Activated CD4-positive, alpha-beta T cell treated with anti-CD3 and anti-CD28 coated beads, Interleukin-2, amount 10 ng/mL, durations not matched to agents 24 days and 14 days (primary cell): ENCODE results near the gene ZKSCAN1. TPM values are rescaled to one million over a fixed set of nuclear protein-coding genes. Genes with fewer than 3 reads are reported as not detected.

Experiments used
- DNase-seq: peaks from one replicate; pipeline ENCODE4 v3.0.0; 2022
- H3K27ac Mint-ChIP-seq: one replicate; pipeline ENCODE4 v1.8.0; 2022; ENCODE audit warnings: mild to moderate bottlenecking, mixed read lengths
- H3K27me3 Mint-ChIP-seq: one replicate; pipeline ENCODE4 v1.8.0; 2022; ENCODE audit warnings: mixed read lengths
- H3K36me3 Mint-ChIP-seq: one replicate; pipeline ENCODE4 v1.8.0; 2022; ENCODE audit warnings: low read depth, mild to moderate bottlenecking, mixed read lengths
- H3K4me1 Mint-ChIP-seq: one replicate; pipeline ENCODE4 v1.8.0; 2021; ENCODE audit warnings: mixed read lengths
- H3K4me3 Mint-ChIP-seq: one replicate; pipeline ENCODE4 v1.8.0; 2022; ENCODE audit warnings: mild to moderate bottlenecking, moderate library complexity, mixed read lengths
- H3K9me3 Mint-ChIP-seq: one replicate; pipeline ENCODE4 v1.8.0; 2021; ENCODE audit warnings: mixed read lengths
- intact Hi-C: fragments of 100-400 bp; cut with micrococcal nuclease; formaldehyde crosslinking; loops from one replicate; pipeline ENCODE4 v1.15.1; 2023
- total RNA-seq: library from RNA; stranded (reverse); gene quantifications from 2 replicates; pipeline ENCODE4 v1.2.3, GENCODE V29; 2022

ZKSCAN1 gene
- total RNA-seq, 1 donor from 2014 or later = 54.8 TPM

DNA sequence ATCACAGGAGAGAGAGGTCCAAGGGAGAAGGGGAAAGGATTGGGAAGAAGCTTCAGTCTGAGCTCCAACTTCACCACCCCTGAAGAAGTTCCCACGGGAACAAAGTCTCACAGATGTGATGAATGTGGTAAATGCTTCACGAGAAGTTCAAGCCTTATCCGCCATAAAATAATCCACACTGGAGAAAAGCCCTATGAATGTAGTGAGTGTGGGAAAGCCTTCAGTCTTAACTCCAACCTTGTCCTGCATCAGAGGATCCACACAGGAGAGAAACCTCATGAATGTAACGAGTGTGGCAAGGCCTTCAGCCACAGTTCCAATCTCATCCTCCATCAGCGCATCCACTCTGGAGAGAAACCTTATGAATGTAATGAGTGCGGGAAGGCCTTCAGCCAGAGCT is 18.1 kb downstream of the ZKSCAN1 start:
- peaks cover 70% of the 10 kb centered on the region for H3K36me3 Mint-ChIP-seq
- no peaks in the 10 kb centered on the region for H3K4me1 Mint-ChIP-seq
- intact Hi-C loops = no loop called here
- no peak for DNase-seq
- no peaks in the 10 kb centered on the region for H3K9me3 Mint-ChIP-seq
- no peak overlapping the region for H3K4me3 Mint-ChIP-seq
- H3K27me3 Mint-ChIP-seq = no peaks in the 10 kb centered on the region
- H3K27ac Mint-ChIP-seq = no peak overlapping the region

DNA sequence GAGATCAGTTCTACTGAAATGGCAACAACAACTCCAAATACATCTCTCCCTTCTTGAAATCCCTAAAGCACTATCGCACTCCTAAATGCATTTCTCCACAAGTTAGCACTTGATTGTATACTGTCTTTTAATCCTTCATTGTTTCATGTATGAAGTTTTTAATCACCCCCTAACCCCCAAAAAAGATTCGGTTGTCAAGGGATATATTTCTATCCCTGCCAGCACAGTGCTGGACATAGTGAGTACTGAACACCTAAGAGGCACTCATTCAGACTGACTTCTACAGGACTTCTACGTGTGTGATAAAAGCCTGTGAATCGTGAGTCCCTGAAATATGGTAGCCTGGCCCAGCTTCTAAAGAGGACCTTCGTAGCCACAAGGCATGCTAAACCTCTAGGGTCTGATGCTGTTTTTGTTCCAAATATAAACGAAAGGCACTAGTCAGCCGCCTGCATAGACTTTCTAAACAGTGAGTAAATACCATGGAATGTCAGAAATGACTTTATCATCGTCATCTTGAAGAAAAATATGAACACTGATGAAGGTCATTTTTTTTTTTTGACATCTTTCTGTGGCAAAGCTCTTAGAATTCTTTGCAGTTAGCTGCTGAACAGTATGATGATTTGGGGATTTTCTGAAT is 19.6 kb downstream of the ZKSCAN1 start:
- no peak overlapping the region for H3K4me3 Mint-ChIP-seq
- H3K27me3 Mint-ChIP-seq = no peaks in the 10 kb centered on the region
- peaks cover 66% of the 10 kb centered on the region for H3K36me3 Mint-ChIP-seq

DNA sequence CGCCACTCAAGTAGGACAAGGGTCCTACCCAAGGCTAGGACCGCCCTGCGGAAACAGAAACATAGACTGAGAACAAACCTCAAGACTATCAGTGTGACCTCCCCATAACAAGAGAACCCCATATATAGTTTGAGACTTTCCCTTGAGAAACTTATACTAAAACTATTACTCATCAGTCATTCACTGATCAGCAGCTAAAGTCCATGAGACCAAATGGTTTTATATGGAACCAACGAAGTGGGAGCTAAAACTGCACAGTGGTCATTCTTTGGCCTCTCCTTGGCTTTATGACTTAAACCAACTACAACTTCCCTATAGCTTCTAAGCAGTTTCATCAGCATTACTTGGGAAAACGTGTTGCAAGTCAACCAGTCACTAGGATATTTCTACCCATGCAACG is 20.5 kb downstream of the ZKSCAN1 start:
- H3K36me3 Mint-ChIP-seq = peaks cover 57% of the 10 kb centered on the region
- no peak overlapping the region for H3K27ac Mint-ChIP-seq
- H3K9me3 Mint-ChIP-seq = no peaks in the 10 kb centered on the region
- intact Hi-C loops = no loop called here
- H3K4me3 Mint-ChIP-seq = no peak overlapping the region
- DNase-seq = no peak
- H3K4me1 Mint-ChIP-seq = peaks cover 7% of the 10 kb centered on the region
- H3K27me3 Mint-ChIP-seq = no peaks in the 10 kb centered on the region

More for the DNA sequence above, 19.6 kb downstream of the ZKSCAN1 start:
- Mint-ChIP-seq H3K4me1 (no peaks in the 10 kb centered on the region), H3K27ac (no peak overlapping the region), H3K9me3 (no peaks in the 10 kb centered on the region)
- intact Hi-C loops = no loop called here
- no peak for DNase-seq

DNA sequence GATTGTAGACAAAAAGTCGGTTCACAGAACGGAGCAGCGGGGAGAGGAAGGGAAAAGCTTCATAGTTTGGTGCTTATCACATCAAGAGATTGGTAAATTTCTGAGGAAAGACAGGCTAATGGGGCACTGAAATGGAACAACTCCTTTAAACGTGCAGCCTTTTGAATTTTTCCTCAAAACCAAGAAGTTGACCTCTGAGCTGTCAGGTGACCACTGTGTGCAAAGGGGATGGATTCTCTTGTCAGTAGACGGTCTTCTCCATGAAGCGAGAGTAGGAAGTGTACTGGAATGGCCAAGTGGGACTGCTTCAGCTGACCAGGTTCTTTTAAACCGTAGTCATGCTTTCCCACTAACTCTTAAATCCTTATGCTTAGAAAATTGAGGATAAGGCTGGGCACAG is 22.9 kb downstream of the ZKSCAN1 start:
- H3K9me3 Mint-ChIP-seq = no peaks in the 10 kb centered on the region
- intact Hi-C loops = no loop called here
- peaks cover 44% of the 10 kb centered on the region for H3K36me3 Mint-ChIP-seq
- no peak overlapping the region for H3K27ac Mint-ChIP-seq
- peaks cover 12% of the 10 kb centered on the region for H3K4me1 Mint-ChIP-seq
- no peaks in the 10 kb centered on the region for H3K27me3 Mint-ChIP-seq
- H3K4me3 Mint-ChIP-seq = no peak overlapping the region
- no peak for DNase-seq

DNA sequence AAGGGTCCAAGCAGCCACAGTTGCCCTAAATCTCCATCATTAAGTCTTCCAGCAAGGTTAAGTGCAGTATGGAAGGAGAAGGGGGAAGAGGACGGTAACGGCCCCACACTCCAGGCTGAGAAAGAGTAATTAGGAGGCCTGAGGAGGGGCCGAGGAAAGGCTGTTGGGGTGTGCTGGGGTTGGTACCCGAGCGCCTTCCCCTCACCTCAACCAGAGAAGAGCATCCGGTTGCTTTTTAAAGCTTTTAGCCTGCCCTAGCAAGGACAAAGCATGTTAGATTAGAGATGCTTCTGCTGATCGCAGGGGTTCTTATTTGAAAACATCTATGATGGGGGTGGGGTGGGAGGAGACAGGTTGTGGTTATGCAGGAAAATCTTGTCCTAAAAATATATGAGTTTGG is 25.2 kb downstream of the ZKSCAN1 start:
- H3K4me1 Mint-ChIP-seq = peaks cover 14% of the 10 kb centered on the region
- no peaks in the 10 kb centered on the region for H3K27me3 Mint-ChIP-seq
- no peaks in the 10 kb centered on the region for H3K9me3 Mint-ChIP-seq
- peaks cover 24% of the 10 kb centered on the region for H3K36me3 Mint-ChIP-seq
- H3K4me3 Mint-ChIP-seq = no peak overlapping the region
- no peak for DNase-seq
- intact Hi-C loops = no loop called here
- no peak overlapping the region for H3K27ac Mint-ChIP-seq

DNA sequence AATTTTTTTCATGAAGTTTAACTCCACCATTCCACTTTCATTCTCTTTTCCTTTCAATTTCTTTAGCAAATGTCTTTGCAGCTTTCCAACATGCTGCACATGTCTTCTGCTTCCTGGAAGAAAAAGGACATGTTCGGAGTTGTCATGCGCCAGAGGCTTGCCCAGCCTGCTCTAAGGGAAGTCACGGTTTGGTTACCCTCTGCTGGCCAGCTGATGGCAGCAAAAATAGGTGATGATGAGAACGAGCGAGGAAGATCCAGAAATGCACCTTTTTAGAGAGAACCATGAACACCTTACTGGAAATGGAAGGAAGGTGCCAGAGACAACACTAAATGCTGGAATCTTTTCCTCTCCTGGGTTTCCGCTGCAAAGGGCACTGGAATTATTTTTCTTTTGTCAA is 29.3 kb downstream of the ZKSCAN1 start:
- DNase-seq = peak; percentile 61
- intact Hi-C loops = loop anchor here (5.0 kb wide), 1 partner anchor 38 kb away; the partner anchor contains the start of gene ZNF3
- no peak overlapping the region for H3K4me3 Mint-ChIP-seq
- peaks cover 4% of the 10 kb centered on the region for H3K36me3 Mint-ChIP-seq
- H3K27ac Mint-ChIP-seq = no peak overlapping the region
- H3K27me3 Mint-ChIP-seq = peaks cover 3% of the 10 kb centered on the region
- no peaks in the 10 kb centered on the region for H3K9me3 Mint-ChIP-seq
- H3K4me1 Mint-ChIP-seq = peaks cover 14% of the 10 kb centered on the region

DNA sequence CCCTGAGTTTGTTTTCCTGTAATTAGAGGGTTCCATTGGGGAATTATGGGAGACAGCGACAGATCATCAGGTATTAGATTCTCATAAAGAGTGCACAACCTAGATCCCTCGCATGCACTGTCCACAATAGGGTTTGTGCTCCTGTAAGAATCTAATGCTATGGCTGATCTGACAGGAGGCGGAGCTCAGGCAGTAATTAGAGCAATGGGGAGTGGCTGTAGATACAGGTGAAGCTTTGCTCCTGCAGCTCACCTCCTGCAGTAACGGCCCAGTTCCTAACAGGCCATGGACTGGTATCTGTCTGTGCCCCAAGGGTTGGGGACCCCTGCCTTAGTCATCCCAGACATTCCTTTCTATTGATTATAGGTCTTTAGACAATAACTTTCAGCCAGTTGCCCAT is 33.3 kb downstream of the ZKSCAN1 start:
- Mint-ChIP-seq H3K4me3 (peak overlapping the region; percentile 62), H3K9me3 (no peaks in the 10 kb centered on the region), H3K4me1 (peaks cover 13% of the 10 kb centered on the region), H3K36me3 (peaks cover 4% of the 10 kb centered on the region), H3K27me3 (peaks cover 3% of the 10 kb centered on the region), H3K27ac (peak overlapping the region; percentile 32)
- DNase-seq = no peak
- intact Hi-C loops = loop anchor here (5.0 kb wide), 1 partner anchor 34 kb away; the partner anchor contains the start of gene ZNF3

DNA sequence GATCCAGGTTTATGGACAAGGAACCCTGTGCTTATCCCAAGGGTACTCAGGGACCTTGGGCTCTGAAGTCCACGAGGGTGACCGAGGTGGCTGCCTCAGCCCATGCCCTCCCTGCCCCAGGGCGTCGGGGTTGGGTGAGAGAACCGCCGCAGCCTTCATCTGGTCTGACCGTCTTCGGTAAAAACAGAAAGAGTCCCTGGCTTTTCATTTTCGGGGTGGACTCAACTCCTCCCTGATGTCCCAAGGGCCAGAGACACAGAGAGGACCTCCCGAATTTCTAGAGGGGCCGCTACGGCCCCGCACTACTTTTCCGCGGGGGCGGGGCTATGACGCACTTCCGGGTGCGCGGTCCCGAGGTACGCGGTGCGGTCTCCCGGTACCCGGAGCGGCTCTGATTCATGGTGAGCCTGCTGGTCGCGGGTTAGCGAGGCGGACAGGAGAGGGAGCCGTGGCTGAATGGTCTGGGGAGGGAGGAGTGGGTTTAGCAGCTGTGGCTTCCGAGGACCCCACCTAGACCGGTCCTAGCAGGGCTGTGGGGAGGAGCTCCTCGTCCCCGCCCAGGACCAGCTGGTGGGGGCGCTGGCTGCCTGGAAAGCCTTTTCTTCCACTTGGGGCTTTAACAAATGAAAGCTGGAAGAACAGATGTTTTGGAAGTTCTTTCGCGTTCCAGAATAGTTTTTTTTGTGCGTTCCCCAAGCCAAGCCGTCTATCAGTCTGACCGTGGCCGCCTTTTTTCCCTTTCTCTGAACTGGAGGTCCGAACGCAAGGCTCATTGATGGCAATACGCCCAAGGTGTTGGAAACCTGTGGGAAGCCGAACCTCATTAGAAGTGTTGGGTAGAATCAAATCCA is 34.3 kb downstream of the ZKSCAN1 start, which contains the start of gene ZSCAN21:
Gene ZSCAN21, plus strand, starts transcription at position 334 of the 851 bp plus-strand sequence. CDS start 7,233 bp downstream, outside the sequence.
- no peaks in the 10 kb centered on the region for H3K9me3 Mint-ChIP-seq
- H3K27me3 Mint-ChIP-seq = peaks cover 3% of the 10 kb centered on the region
- H3K4me1 Mint-ChIP-seq = peaks cover 12% of the 10 kb centered on the region
- DNase-seq = peak; percentile 95
- peak within 1 kb of the TSS; percentile 93 for H3K27ac Mint-ChIP-seq
- peak within 1 kb of the TSS; percentile 94 for H3K4me3 Mint-ChIP-seq
- intact Hi-C loops = loop anchor here (5.0 kb wide), 3 partner anchors 32 to 72 kb away; partner anchors contain the start of genes AZGP1, ZKSCAN1 and ZNF3
- peaks cover 2% of the 10 kb centered on the region for H3K36me3 Mint-ChIP-seq

DNA sequence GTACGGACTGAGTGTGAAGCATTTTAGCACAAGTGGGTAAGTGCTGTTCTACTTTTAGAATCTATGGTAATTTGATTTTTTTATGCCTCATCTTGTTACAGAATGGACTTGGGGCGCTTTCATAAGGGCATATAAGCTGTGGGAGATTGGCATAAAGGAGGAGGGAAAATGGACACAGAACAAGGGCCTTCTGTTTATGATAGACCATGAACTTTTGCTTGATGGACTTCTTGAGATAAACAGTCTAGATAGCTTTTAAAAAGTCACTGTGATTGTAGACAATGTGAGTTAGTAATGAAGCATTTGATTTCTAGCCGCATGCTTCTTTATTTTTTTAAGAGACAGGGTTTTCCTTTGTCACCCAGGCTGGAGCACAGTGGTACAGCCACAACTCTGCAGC is 36.2 kb downstream of the ZKSCAN1 start:
- Mint-ChIP-seq H3K27ac (no peak overlapping the region), H3K27me3 (peaks cover under 1% of the 10 kb centered on the region), H3K36me3 (peaks cover 2% of the 10 kb centered on the region), H3K4me1 (peaks cover 10% of the 10 kb centered on the region), H3K4me3 (peak overlapping the region; percentile 53), H3K9me3 (no peaks in the 10 kb centered on the region)
- DNase-seq = no peak
- intact Hi-C loops = loop anchor here (2.0 to 5.0 kb wide), 3 partner anchors 34 to 74 kb away; partner anchors contain the start of genes AZGP1 and ZKSCAN1

DNA sequence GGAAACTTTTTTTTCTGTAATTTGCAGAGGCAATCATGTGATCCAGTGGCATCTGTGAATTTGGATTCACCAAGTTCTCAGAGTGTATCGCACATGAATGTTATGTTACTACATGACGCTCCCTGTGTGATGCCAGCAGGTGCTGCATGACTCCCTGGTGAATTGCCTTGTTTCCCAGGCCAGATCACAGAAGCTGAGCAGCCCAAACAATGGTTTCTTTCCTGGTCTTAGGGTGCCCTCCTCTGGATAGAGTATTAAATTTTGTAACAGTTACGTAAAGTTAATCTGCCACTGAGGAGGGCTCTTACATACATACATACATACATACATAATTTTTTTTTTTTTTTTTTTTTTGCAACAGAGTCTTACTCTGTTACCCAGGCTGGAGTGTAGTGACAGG is 37.8 kb downstream of the ZKSCAN1 start:
- peaks cover 10% of the 10 kb centered on the region for H3K4me1 Mint-ChIP-seq
- peak; percentile 81 for DNase-seq
- H3K9me3 Mint-ChIP-seq = no peaks in the 10 kb centered on the region
- no peak overlapping the region for H3K27ac Mint-ChIP-seq
- no peak overlapping the region for H3K4me3 Mint-ChIP-seq
- H3K27me3 Mint-ChIP-seq = no peaks in the 10 kb centered on the region
- intact Hi-C loops = loop anchor here (2.0 to 5.0 kb wide), 3 partner anchors 36 to 76 kb away; partner anchors contain the start of genes AZGP1 and ZKSCAN1
- peaks cover 14% of the 10 kb centered on the region for H3K36me3 Mint-ChIP-seq

DNA sequence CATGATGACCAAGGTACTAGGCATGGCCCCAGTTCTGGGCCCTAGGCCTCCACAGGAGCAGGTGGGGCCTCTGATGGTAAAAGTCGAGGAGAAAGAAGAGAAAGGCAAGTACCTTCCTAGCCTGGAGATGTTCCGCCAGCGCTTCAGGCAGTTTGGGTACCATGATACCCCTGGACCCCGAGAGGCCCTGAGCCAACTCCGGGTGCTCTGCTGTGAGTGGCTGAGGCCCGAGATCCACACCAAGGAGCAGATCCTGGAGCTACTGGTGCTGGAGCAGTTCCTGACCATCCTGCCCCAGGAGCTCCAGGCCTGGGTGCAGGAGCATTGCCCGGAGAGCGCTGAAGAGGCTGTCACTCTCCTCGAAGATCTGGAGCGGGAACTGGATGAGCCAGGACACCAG is 41.6 kb downstream of the ZKSCAN1 start:
- Mint-ChIP-seq H3K27me3 (no peaks in the 10 kb centered on the region), H3K36me3 (peaks cover 32% of the 10 kb centered on the region), H3K4me3 (no peak overlapping the region), H3K27ac (peak overlapping the region; percentile 36), H3K9me3 (no peaks in the 10 kb centered on the region), H3K4me1 (no peaks in the 10 kb centered on the region)
- intact Hi-C loops = no loop called here
- no peak for DNase-seq

DNA sequence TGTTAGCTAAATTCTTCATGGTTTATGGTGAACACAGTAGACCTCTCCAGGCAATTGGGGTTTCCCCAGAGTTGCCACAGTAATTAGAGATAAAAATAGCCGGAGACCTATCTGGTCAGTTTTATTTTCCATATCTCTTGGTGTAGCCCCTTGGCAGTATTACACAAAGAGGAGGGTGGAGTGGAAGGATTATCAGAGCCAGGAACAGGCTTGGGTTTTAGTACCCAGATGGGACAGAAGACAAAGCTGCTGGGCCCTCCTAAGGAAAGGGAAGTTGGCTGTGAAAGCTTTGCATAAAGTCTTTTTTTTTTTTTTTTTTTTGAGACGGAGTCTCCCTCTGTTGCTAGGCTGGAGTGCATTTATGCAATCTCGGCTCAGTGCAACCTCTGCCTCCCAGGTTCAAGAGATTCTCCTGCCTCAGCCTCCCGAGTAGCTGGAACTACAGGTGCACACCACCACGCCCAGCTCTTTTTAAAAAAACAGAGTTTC is 43.9 kb downstream of the ZKSCAN1 start:
- no peak overlapping the region for H3K27ac Mint-ChIP-seq
- intact Hi-C loops = no loop called here

DNA sequence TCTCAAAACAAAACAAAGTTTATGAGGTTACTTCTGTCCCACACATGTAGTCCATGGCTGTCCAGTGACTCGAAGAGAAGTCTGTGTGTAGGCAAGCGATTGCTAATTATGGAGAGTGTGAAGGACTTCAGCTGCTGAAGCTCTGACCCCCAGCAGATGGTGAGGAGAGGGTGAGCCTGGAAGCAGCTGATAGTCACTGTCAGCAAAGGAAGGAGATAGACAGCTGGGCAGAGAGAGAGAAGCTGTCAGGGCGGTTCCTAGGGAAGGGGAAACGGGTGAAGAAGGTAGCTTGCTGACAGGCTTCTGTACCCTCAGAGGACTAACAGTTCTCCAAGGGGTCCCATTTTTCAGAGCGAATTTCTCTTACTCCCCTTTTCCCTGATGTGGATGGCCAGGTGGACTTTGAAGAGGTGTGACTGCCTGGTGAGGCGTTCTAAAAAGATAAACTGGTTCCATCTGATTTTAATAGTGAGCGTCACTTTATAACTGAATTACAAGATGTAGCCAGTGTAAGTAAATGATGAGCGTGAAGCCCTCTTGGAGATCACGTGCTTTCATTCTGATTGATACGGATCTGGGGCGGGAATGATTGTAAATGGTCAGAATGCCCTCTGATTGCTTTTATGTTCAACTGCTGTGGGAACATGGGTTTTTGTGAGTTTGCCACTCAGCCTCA is 46.3 kb downstream of the ZKSCAN1 start:
- Mint-ChIP-seq H3K27ac (no peak overlapping the region), H3K9me3 (no peaks in the 10 kb centered on the region), H3K27me3 (no peaks in the 10 kb centered on the region), H3K4me1 (no peaks in the 10 kb centered on the region), H3K36me3 (peaks cover 55% of the 10 kb centered on the region), H3K4me3 (no peak overlapping the region)
- no peak for DNase-seq
- intact Hi-C loops = no loop called here

More for the DNA sequence above, 43.9 kb downstream of the ZKSCAN1 start:
- DNase-seq = no peak
- H3K9me3 Mint-ChIP-seq = no peaks in the 10 kb centered on the region
- no peaks in the 10 kb centered on the region for H3K27me3 Mint-ChIP-seq
- H3K4me3 Mint-ChIP-seq = no peak overlapping the region
- no peaks in the 10 kb centered on the region for H3K4me1 Mint-ChIP-seq
- H3K36me3 Mint-ChIP-seq = peaks cover 41% of the 10 kb centered on the region
